Measurements from ENCODE around the gene VEGFA.
A peak's percentile ranks its signal among the peaks of the same experiment; 100 is the strongest.

VEGFA gene

GRCh38 chr6:43788301-43788700 is 18.3 kb downstream of the VEGFA start:
- no peak for DNase-seq

- no peak for DNase-seq
Measured at GRCh38 chr6:43789447-43789846, 19.4 kb downstream of the VEGFA start.

- DNase-seq, result peak; percentile 57
Measured at GRCh38 chr6:43790031-43790430, 20.0 kb downstream of the VEGFA start.

GRCh38 chr6:43791745-43792422 is 21.9 kb downstream of the VEGFA start:
- no peak for DNase-seq

- DNase-seq, result no peak
Measured at GRCh38 chr6:43793154-43793874, 23.3 kb downstream of the VEGFA start.

GRCh38 chr6:43793875-43794242 is 23.8 kb downstream of the VEGFA start:
- DNase-seq, result no peak

- DNase-seq, result peak; percentile 45
Measured at GRCh38 chr6:43795421-43795820, 25.4 kb downstream of the VEGFA start.

- DNase-seq, result no peak
Measured at GRCh38 chr6:43796168-43796567, 26.2 kb downstream of the VEGFA start.

GRCh38 chr6:43796903-43797890 is 27.2 kb downstream of the VEGFA start:
- no peak for DNase-seq

- DNase-seq, result no peak
Measured at GRCh38 chr6:43797919-43798318, 27.9 kb downstream of the VEGFA start.

- DNase-seq, result peak; percentile 65
Measured at GRCh38 chr6:43798688-43799444, 28.9 kb downstream of the VEGFA start.

GRCh38 chr6:43799551-43800297 is 29.7 kb downstream of the VEGFA start:
- DNase-seq, result peak; percentile 76

- no peak for DNase-seq
Measured at GRCh38 chr6:43800298-43800623, 30.2 kb downstream of the VEGFA start.

GRCh38 chr6:43800746-43801494 is 30.9 kb downstream of the VEGFA start:
- DNase-seq, result no peak

- DNase-seq, result peak; percentile 42
Measured at GRCh38 chr6:43801495-43802181, 31.6 kb downstream of the VEGFA start.

- DNase-seq, result peak; percentile 54
Measured at GRCh38 chr6:43803055-43803782, 33.2 kb downstream of the VEGFA start.

- no peak for DNase-seq
Measured at GRCh38 chr6:43803783-43804549, 34.0 kb downstream of the VEGFA start.

- no peak for DNase-seq
Measured at GRCh38 chr6:43804550-43805223, 34.7 kb downstream of the VEGFA start.

GRCh38 chr6:43805699-43806042 is 35.7 kb downstream of the VEGFA start:
- no peak for DNase-seq

Measured in hematopoietic multipotent progenitor cell treated with erythropoietin and hydrocortisone succinate and interleukin-3 and kit ligand, for 6 days (in vitro differentiated cells).